HCT116 (cell line): ENCODE data around the gene DBF4. TPM values are rescaled to one million over a fixed set of nuclear protein-coding genes. Genes with fewer than 3 reads are reported as not detected.
"Not testable (repeated sequence)": the region's sequence is repeated elsewhere in the genome, so short reads cannot be mapped to it uniquely, and the experiment has no call there.

ENCODE experiments used
- ATAC-seq: fragments of 200-7000 bp; cut with Tn5 transposase; 2 replicates; pipeline ENCODE4 v1.9.1; 2020; ENCODE audit warnings: mild to moderate bottlenecking, moderate library complexity
- BruUV-seq: library from RNA; stranded (reverse); fragments of 400-500 nt; replicated peaks from 2 replicates; lab custom pipeline; 2021; lab: Mats Ljungman, UMichigan
- CTCF ChIA-PET: fragments of 300-600 bp; sonication (Branson Sonifier 250); formaldehyde crosslinking; loops from one replicate; lab custom pipeline; 2021; ENCODE audit warnings: antibody characterized with exemption; lab: Charles Lee
- POLR2A ChIA-PET: fragments of 300-600, 350-600 bp; sonication (Branson Sonifier 250); formaldehyde crosslinking; loops from one replicate; lab custom pipeline; 2021; ENCODE audit warnings: antibody characterized with exemption; lab: Charles Lee
- RAD21 ChIA-PET, 2 experiments: fragments of 300-600 bp; sonication (Branson Sonifier 250); formaldehyde crosslinking; loops; one replicate each; lab custom pipeline; 2023; ENCODE audit warnings: low total read pairs in 2 of 2; ENCODE audit not compliant: uncharacterized antibody in 2 of 2, unreplicated experiment in 2 of 2, low non-redundant PET in 1 of 2; lab: Charles Lee
- DNase-seq: peaks from one replicate; pipeline ENCODE4 v3.0.0-alpha.2; 2010; ENCODE audit warnings: low read depth, low spot score
- H2AFZ ChIP-seq: fragments of 200-600 bp; shearing (Covaris generic), sonication (generic); 2 replicates; pipeline ENCODE4 v1.6.1; 2017; ENCODE audit warnings: low read depth, mixed run types, mixed read lengths, antibody characterized with exemption, low read length; ENCODE audit not compliant: poor library complexity, severe bottlenecking
- H3K27ac ChIP-seq: 2 replicates; pipeline ENCODE4 v1.5.1; 2012; ENCODE audit warnings: low read depth, low read length
- H3K27me3 ChIP-seq: fragments of 200-600 bp; sonication (generic); 2 replicates; pipeline ENCODE4 v1.6.1; 2016; ENCODE audit warnings: mixed run types, low read length, mixed read lengths; ENCODE audit not compliant: insufficient read depth
- H3K36me3 ChIP-seq, 2 experiments: fragments of 200-500 bp in 1 of 2; fragments of 200-600 bp in 1 of 2; sonication (Bioruptor generic) in 1 of 2; sonication (generic) in 1 of 2; 2 replicates each; pipeline versions ENCODE4 v1.5.1 to v1.6.1; 2014 to 2016; ENCODE audit warnings: low read length in 2 of 2, inconsistent platforms in 1 of 2, mixed read lengths in 1 of 2, mixed run types in 1 of 2; ENCODE audit not compliant: insufficient read depth in 2 of 2, control insufficient read depth in 1 of 2
- H3K4me1 ChIP-seq, 2 experiments: fragments of 200-600 bp in 1 of 2; sonication (generic) in 1 of 2; 2 replicates each; pipeline versions ENCODE4 v1.5.1 to v1.6.1; 2012 to 2017; ENCODE audit warnings: low read length in 2 of 2, inconsistent platforms in 1 of 2, mild to moderate bottlenecking in 1 of 2, mixed read lengths in 1 of 2, mixed run types in 1 of 2, moderate library complexity in 1 of 2; ENCODE audit not compliant: insufficient read depth in 2 of 2, control insufficient read depth in 1 of 2
- H3K4me2 ChIP-seq: fragments of 200-600 bp; sonication (generic); 2 replicates; pipeline ENCODE4 v1.6.1; 2017; ENCODE audit warnings: mixed run types, low read length, mixed read lengths
- H3K4me3 ChIP-seq, 2 experiments: fragments of 200-600 bp in 1 of 2; sonication (generic) in 1 of 2; replicated peaks in 1 of 2; 2 replicates each; pipeline ENCODE4 v1.5.1; 2011 to 2016; ENCODE audit warnings: low read length in 2 of 2, control low read depth in 1 of 2, low read depth in 1 of 2, mild to moderate bottlenecking in 1 of 2, mixed read lengths in 1 of 2, mixed run types in 1 of 2
- H3K79me2 ChIP-seq: fragments of 200-600 bp; sonication (generic); 2 replicates; pipeline ENCODE4 v1.6.1; 2017; ENCODE audit warnings: mild to moderate bottlenecking, mixed run types, low read length, moderate library complexity, mixed read lengths; ENCODE audit not compliant: insufficient read depth
- H3K9ac ChIP-seq: fragments of 200-600 bp; sonication (generic); 2 replicates; pipeline ENCODE4 v1.6.1; 2016; ENCODE audit warnings: low read length, mixed read lengths
- H3K9me2 ChIP-seq: fragments of 200-600 bp; sonication (generic), shearing (Covaris generic); 2 replicates; pipeline ENCODE4 v1.6.1; 2017; ENCODE audit warnings: mixed run types, mild to moderate bottlenecking, moderate library complexity; ENCODE audit not compliant: insufficient read depth
- H3K9me3 ChIP-seq, 2 experiments: fragments of 200-500 bp in 1 of 2; fragments of 200-600 bp in 1 of 2; sonication (Bioruptor generic) in 1 of 2; sonication (generic) in 1 of 2; 2 replicates each; pipeline ENCODE4 v1.6.1; 2014 to 2017; ENCODE audit warnings: low read length in 2 of 2, mixed read lengths in 2 of 2, inconsistent platforms in 1 of 2, low read depth in 1 of 2, mild to moderate bottlenecking in 1 of 2, mixed run types in 1 of 2, moderate library complexity in 1 of 2; ENCODE audit not compliant: control insufficient read depth in 1 of 2, insufficient read depth in 1 of 2
- H4K20me1 ChIP-seq: fragments of 200-600 bp; sonication (generic), shearing (Covaris generic); 2 replicates; pipeline ENCODE4 v1.6.1; 2017; ENCODE audit warnings: mixed run types, mild to moderate bottlenecking, moderate library complexity; ENCODE audit not compliant: insufficient read depth
- CBX3 ChIP-seq: IDR thresholded peaks from 2 replicates; pipeline ENCODE4 v1.6.1; 2012; ENCODE audit warnings: low read depth
- EGR1 ChIP-seq: IDR thresholded peaks from 2 replicates; pipeline ENCODE4 v1.6.1; 2012; ENCODE audit warnings: low read depth
- ELF1 ChIP-seq: IDR thresholded peaks from 2 replicates; pipeline ENCODE4 v1.6.1; 2012; ENCODE audit warnings: low read depth, borderline replicate concordance
- EZH2phosphoT487 ChIP-seq: fragments of 200-600 bp; IDR thresholded peaks from 2 replicates; pipeline ENCODE4 v1.6.1; 2018; ENCODE audit warnings: antibody characterized with exemption, borderline replicate concordance
- POLR2A ChIP-seq: IDR thresholded peaks from 2 replicates; pipeline ENCODE4 v1.7.0; 2011; ENCODE audit warnings: borderline replicate concordance; ENCODE audit not compliant: insufficient read depth, insufficient read length; ENCODE audit errors: extremely low read depth
- POLR2AphosphoS5 ChIP-seq: IDR thresholded peaks from 2 replicates; pipeline ENCODE4 v1.6.1; 2011; ENCODE audit warnings: mild to moderate bottlenecking, low read depth, low read length, moderate library complexity
- TCF7L2 ChIP-seq: IDR thresholded peaks from 2 replicates; pipeline ENCODE4 v1.7.0; 2011; ENCODE audit warnings: borderline replicate concordance, inconsistent platforms; ENCODE audit not compliant: insufficient read depth, insufficient read length; ENCODE audit errors: extremely low read depth
- ZFX ChIP-seq: fragments of 450-650 bp; IDR thresholded peaks from 2 replicates; pipeline ENCODE4 v1.6.1; 2017
- intact Hi-C: fragments of 100-400 bp; cut with micrococcal nuclease; formaldehyde crosslinking; loops from 2 replicates; pipeline ENCODE4 v1.10.0; 2022
- total RNA-seq: library from RNA; stranded (reverse); gene quantifications from one replicate; pipeline ENCODE4 v1.2.1, GENCODE V29; 2021; ENCODE audit not compliant: unreplicated experiment
- TF ChIP-seq, protein P1 (sequence below), 3 experiments: fragments of 200-600 bp in 1 of 3; sonication (generic) in 1 of 3; IDR thresholded peaks in 2 of 3; conservative IDR thresholded peaks in 1 of 3; 2 replicates each; pipeline ENCODE4 v1.5.1; 2012 to 2017; ENCODE audit warnings: low read depth in 2 of 3, low read length in 2 of 3, antibody characterized with exemption in 1 of 3, borderline replicate concordance in 1 of 3, control low read depth in 1 of 3, mild to moderate bottlenecking in 1 of 3, mixed read lengths in 1 of 3, mixed run types in 1 of 3, moderate library complexity in 1 of 3; ENCODE audit not compliant: insufficient read depth in 1 of 3
- TF ChIP-seq, protein P2 (sequence below): IDR thresholded peaks from 2 replicates; pipeline ENCODE4 v1.6.1; 2011; ENCODE audit warnings: mild to moderate bottlenecking, low read length, moderate library complexity; ENCODE audit not compliant: insufficient replicate concordance; ENCODE audit errors: extremely low read depth
- TF ChIP-seq, protein P3 (sequence below): IDR thresholded peaks from 2 replicates; pipeline ENCODE4 v1.6.1; 2012; ENCODE audit warnings: low read depth
- TF ChIP-seq, protein P4 (sequence below): IDR thresholded peaks from 2 replicates; pipeline ENCODE4 v1.6.1; 2012

The DBF4 gene
- total RNA-seq, 1 experiment from 2014 or later: 62.2 TPM

DNA sequence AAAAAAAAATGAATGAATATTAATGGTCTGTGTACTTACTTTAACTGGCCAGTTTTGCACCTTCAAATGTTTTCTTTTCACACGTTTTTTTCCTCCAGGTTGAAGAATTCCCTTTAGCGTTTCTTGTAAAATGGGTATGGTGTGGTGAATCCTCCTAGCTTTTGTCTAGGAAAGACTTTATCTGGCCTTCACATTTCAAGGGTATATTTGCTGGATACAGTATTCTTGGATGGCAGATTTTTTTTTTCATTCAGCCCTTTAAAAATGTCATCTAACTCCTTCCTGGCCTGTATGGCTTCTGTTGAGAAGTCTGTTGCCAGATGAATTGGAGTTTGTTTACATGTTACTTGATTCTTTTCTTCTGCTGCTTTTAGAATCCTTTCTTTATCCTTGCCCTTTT lies 10.2 kb upstream of the DBF4 start:
- no peak overlapping the region for H3K4me3 ChIP-seq
- H4K20me1 ChIP-seq: no peaks in the 10 kb centered on the region
- H3K9me3 ChIP-seq: no peaks in the 10 kb centered on the region
- no peak for DNase-seq
- no peaks in the 10 kb centered on the region for H3K4me1 ChIP-seq
- intact Hi-C loops: no loop called here
- no peak overlapping the region for H3K27ac ChIP-seq
- peaks cover 37% of the 10 kb centered on the region for H3K79me2 ChIP-seq
- H2AFZ ChIP-seq: no peak overlapping the region
- H3K36me3 ChIP-seq: no peaks in the 10 kb centered on the region
- no TSS peak for BruUV-seq
- no peak overlapping the region for H3K4me2 ChIP-seq
- no peaks in the 10 kb centered on the region for H3K27me3 ChIP-seq
- no peak for ATAC-seq
- no peak overlapping the region for H3K9ac ChIP-seq
- no peaks in the 10 kb centered on the region for H3K9me2 ChIP-seq
- POLR2A ChIA-PET: no interaction called here
- TF ChIP-seq EGR1 (no peak), CBX3 (no peak), POLR2AphosphoS5 (no peak), ZFX (no peak), EZH2phosphoT487 (no peak), ELF1 (no peak), POLR2A (no peak), TCF7L2 (no peak)
- TF ChIP-seq, protein P1, sequence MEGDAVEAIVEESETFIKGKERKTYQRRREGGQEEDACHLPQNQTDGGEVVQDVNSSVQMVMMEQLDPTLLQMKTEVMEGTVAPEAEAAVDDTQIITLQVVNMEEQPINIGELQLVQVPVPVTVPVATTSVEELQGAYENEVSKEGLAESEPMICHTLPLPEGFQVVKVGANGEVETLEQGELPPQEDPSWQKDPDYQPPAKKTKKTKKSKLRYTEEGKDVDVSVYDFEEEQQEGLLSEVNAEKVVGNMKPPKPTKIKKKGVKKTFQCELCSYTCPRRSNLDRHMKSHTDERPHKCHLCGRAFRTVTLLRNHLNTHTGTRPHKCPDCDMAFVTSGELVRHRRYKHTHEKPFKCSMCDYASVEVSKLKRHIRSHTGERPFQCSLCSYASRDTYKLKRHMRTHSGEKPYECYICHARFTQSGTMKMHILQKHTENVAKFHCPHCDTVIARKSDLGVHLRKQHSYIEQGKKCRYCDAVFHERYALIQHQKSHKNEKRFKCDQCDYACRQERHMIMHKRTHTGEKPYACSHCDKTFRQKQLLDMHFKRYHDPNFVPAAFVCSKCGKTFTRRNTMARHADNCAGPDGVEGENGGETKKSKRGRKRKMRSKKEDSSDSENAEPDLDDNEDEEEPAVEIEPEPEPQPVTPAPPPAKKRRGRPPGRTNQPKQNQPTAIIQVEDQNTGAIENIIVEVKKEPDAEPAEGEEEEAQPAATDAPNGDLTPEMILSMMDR (IDR thresholded peaks at IDR 0.05 in 2 of 3, conservative IDR thresholded peaks at IDR 0.05 in 1 of 3; ENCODE audit: borderline replicate concordance in 1 of 3, insufficient read depth in 1 of 3, low read depth in 2 of 3, low read length in 2 of 3): no peak
- TF ChIP-seq, protein P2, sequence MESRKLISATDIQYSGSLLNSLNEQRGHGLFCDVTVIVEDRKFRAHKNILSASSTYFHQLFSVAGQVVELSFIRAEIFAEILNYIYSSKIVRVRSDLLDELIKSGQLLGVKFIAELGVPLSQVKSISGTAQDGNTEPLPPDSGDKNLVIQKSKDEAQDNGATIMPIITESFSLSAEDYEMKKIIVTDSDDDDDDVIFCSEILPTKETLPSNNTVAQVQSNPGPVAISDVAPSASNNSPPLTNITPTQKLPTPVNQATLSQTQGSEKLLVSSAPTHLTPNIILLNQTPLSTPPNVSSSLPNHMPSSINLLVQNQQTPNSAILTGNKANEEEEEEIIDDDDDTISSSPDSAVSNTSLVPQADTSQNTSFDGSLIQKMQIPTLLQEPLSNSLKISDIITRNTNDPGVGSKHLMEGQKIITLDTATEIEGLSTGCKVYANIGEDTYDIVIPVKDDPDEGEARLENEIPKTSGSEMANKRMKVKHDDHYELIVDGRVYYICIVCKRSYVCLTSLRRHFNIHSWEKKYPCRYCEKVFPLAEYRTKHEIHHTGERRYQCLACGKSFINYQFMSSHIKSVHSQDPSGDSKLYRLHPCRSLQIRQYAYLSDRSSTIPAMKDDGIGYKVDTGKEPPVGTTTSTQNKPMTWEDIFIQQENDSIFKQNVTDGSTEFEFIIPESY: no peak
- TF ChIP-seq, protein P3, sequence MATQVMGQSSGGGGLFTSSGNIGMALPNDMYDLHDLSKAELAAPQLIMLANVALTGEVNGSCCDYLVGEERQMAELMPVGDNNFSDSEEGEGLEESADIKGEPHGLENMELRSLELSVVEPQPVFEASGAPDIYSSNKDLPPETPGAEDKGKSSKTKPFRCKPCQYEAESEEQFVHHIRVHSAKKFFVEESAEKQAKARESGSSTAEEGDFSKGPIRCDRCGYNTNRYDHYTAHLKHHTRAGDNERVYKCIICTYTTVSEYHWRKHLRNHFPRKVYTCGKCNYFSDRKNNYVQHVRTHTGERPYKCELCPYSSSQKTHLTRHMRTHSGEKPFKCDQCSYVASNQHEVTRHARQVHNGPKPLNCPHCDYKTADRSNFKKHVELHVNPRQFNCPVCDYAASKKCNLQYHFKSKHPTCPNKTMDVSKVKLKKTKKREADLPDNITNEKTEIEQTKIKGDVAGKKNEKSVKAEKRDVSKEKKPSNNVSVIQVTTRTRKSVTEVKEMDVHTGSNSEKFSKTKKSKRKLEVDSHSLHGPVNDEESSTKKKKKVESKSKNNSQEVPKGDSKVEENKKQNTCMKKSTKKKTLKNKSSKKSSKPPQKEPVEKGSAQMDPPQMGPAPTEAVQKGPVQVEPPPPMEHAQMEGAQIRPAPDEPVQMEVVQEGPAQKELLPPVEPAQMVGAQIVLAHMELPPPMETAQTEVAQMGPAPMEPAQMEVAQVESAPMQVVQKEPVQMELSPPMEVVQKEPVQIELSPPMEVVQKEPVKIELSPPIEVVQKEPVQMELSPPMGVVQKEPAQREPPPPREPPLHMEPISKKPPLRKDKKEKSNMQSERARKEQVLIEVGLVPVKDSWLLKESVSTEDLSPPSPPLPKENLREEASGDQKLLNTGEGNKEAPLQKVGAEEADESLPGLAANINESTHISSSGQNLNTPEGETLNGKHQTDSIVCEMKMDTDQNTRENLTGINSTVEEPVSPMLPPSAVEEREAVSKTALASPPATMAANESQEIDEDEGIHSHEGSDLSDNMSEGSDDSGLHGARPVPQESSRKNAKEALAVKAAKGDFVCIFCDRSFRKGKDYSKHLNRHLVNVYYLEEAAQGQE: no peak
- TF ChIP-seq, protein P4, sequence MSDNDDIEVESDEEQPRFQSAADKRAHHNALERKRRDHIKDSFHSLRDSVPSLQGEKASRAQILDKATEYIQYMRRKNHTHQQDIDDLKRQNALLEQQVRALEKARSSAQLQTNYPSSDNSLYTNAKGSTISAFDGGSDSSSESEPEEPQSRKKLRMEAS: no peak
- CTCF ChIA-PET: no interaction called here
- RAD21 ChIA-PET: no interaction called here

DNA sequence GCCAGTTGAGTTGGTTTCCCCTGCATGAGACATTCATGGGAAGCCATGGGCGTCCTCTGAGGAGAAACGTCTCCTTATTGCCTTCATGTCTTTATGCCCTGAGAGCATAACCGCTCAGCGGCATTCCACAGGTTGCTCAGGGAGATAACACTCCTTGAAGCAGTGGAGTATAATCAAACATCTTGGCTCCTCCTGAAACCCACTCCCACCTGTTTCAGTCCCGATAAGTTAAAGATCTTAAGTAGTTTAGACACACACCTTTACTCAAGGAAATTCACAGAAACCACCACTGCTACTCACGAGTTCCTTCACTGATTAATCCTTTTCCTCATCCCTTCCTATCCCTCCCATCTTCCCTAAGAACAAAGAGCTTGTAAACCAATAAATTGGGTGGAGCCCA lies 9.8 kb upstream of the DBF4 start:
- H2AFZ ChIP-seq, BruUV-seq, DNase-seq, H3K27me3 ChIP-seq, H3K9me3 ChIP-seq, RAD21 ChIA-PET, H3K4me1 ChIP-seq, H3K27ac ChIP-seq, intact Hi-C loops, ATAC-seq, H3K36me3 ChIP-seq, POLR2A ChIA-PET, CTCF ChIA-PET, H3K4me3 ChIP-seq, H4K20me1 ChIP-seq, H3K4me2 ChIP-seq, H3K9me2 ChIP-seq, H3K9ac ChIP-seq: not testable (repeated sequence)
- H3K79me2 ChIP-seq: peaks cover 42% of the 10 kb centered on the region
